Tibial artery (tissue), 4 donors: ENCODE measurements around the gene ITIH4.

ENCODE experiments used
- DNase-seq, 2 donors: peaks; one replicate each; pipeline ENCODE4 v3.0.0-alpha.2; 2019
- H3K27ac ChIP-seq, 2 donors: fragments of 200-600 bp; sonication (generic) in 1 of 2; 1 replicate in 1 of 2; 2 replicates in 1 of 2; pipeline ENCODE4 v1.5.1; 2018 to 2019; ENCODE audit warnings: mild to moderate bottlenecking in 1 of 2
- H3K27me3 ChIP-seq, 2 donors: fragments of 200-600 bp; sonication (generic) in 1 of 2; one replicate each; pipeline versions ENCODE4 v1.5.1 to v1.6.0; 2016 to 2019
- H3K36me3 ChIP-seq, 3 donors: fragments of 200-600 bp; sonication (generic) in 2 of 3; one replicate each; pipeline ENCODE4 v1.5.1; 2016 to 2019; ENCODE audit warnings: mild to moderate bottlenecking in 2 of 3
- H3K4me1 ChIP-seq, 4 donors: fragments of 200-600 bp; sonication (generic) in 2 of 4; 1 replicate in 3 of 4; 2 replicates in 1 of 4; pipeline ENCODE4 v1.5.1; 2016 to 2019
- H3K4me3 ChIP-seq, 2 donors: fragments of 200-600 bp; sonication (generic) in 1 of 2; 1 replicate in 1 of 2; 2 replicates in 1 of 2; pipeline ENCODE4 v1.5.1; 2018 to 2019; ENCODE audit warnings: mild to moderate bottlenecking in 2 of 2
- H3K9me3 ChIP-seq, 3 donors: fragments of 200-600 bp; sonication (generic) in 1 of 3; one replicate each; pipeline ENCODE4 v1.5.1; 2016 to 2019
- CTCF ChIP-seq, 2 experiments: fragments of 200-600 bp in 1 of 2; fragments of 450-650 bp in 1 of 2; IDR thresholded peaks; one replicate each; pipeline ENCODE4 v1.5.1; 2017 to 2019; ENCODE audit warnings: antibody characterized with exemption in 2 of 2, mild to moderate bottlenecking in 1 of 2, moderate library complexity in 1 of 2
- intact Hi-C: fragments of 100-400 bp; cut with DNase I; formaldehyde crosslinking; loops from one replicate; pipeline ENCODE4 v1.15.0; 2023; ENCODE audit warnings: low total_unique reads

The ITIH4 gene

GRCh38 chr3:52851348-52851747, 20.9 kb upstream of the ITIH4 start:
- peak in 1 of 2 donors; percentile 19 for DNase-seq

GRCh38 chr3:52849656-52850055, 19.2 kb upstream of the ITIH4 start:
- H3K36me3 ChIP-seq = peaks cover 31 to 78% (median 56%) of the 10 kb centered on the region in 3 donors
- H3K27me3 ChIP-seq = no peaks in the 10 kb centered on the region
- peaks cover 0 to 38% (median 21%) of the 10 kb centered on the region in 4 donors for H3K4me1 ChIP-seq
- no peaks in the 10 kb centered on the region for H3K9me3 ChIP-seq
- intact Hi-C loops = loop anchor here (5.0 to 10.0 kb wide), 2 partner anchors 83 to 225 kb away; no protein-coding TSS in a partner anchor
- peak in 1 of 2 donors; percentile 20 for DNase-seq
- peak overlapping the region in 1 of 2 donors; percentile 86 for H3K27ac ChIP-seq
- no peak for TF ChIP-seq CTCF (IDR thresholded peaks at IDR 0.05)
- no peak overlapping the region for H3K4me3 ChIP-seq

More at GRCh38 chr3:52851348-52851747, 20.9 kb upstream of the ITIH4 start:
- H3K36me3 ChIP-seq = peaks cover 34 to 85% (median 56%) of the 10 kb centered on the region in 3 donors
- no peaks in the 10 kb centered on the region for H3K27me3 ChIP-seq
- TF ChIP-seq CTCF (IDR thresholded peaks at IDR 0.05) = peak; percentile 47 to 64
- no peak overlapping the region for H3K4me3 ChIP-seq
- H3K4me1 ChIP-seq = peaks cover 0 to 22% (median 6%) of the 10 kb centered on the region in 4 donors
- intact Hi-C loops = loop anchor here (5.0 to 10.0 kb wide), 2 partner anchors 81 to 223 kb away; no protein-coding TSS in a partner anchor
- no peak overlapping the region for H3K27ac ChIP-seq
- H3K9me3 ChIP-seq = no peaks in the 10 kb centered on the region

GRCh38 chr3:52848617-52849016, 18.1 kb upstream of the ITIH4 start:
- H3K27ac ChIP-seq = peak overlapping the region; percentile 86 to 91
- H3K4me3 ChIP-seq = no peak overlapping the region
- peak in 1 of 2 donors; percentile 69 for DNase-seq
- no peaks in the 10 kb centered on the region for H3K9me3 ChIP-seq
- peaks cover 25 to 70% (median 48%) of the 10 kb centered on the region in 3 donors for H3K36me3 ChIP-seq
- H3K4me1 ChIP-seq = peaks cover 0 to 48% (median 32%) of the 10 kb centered on the region in 4 donors
- intact Hi-C loops = no loop called here
- no peaks in the 10 kb centered on the region for H3K27me3 ChIP-seq
- TF ChIP-seq CTCF (IDR thresholded peaks at IDR 0.05) = no peak

- intact Hi-C loops = no loop called here
- TF ChIP-seq CTCF (IDR thresholded peaks at IDR 0.05) = no peak
- no peaks in the 10 kb centered on the region for H3K27me3 ChIP-seq
- DNase-seq = peak in 1 of 2 donors; percentile 38
- no peaks in the 10 kb centered on the region for H3K9me3 ChIP-seq
- peak overlapping the region; percentile 86 to 91 for H3K27ac ChIP-seq
- peaks cover 26 to 70% (median 39%) of the 10 kb centered on the region in 3 donors for H3K36me3 ChIP-seq
- H3K4me3 ChIP-seq = no peak overlapping the region
- H3K4me1 ChIP-seq = peaks cover 0 to 57% (median 40%) of the 10 kb centered on the region in 4 donors
Observed at GRCh38 chr3:52847726-52848125, 17.3 kb upstream of the ITIH4 start.

- peaks cover 28 to 70% (median 35%) of the 10 kb centered on the region in 3 donors for H3K36me3 ChIP-seq
- no peaks in the 10 kb centered on the region for H3K9me3 ChIP-seq
- intact Hi-C loops = no loop called here
- H3K4me3 ChIP-seq = no peak overlapping the region
- TF ChIP-seq CTCF (IDR thresholded peaks at IDR 0.05) = no peak
- peak in 1 of 2 donors; percentile 17 for DNase-seq
- H3K4me1 ChIP-seq = peaks cover 0 to 62% (median 45%) of the 10 kb centered on the region in 4 donors
- H3K27me3 ChIP-seq = no peaks in the 10 kb centered on the region
- peak overlapping the region; percentile 86 to 91 for H3K27ac ChIP-seq
Observed at GRCh38 chr3:52847241-52847640, 16.8 kb upstream of the ITIH4 start.
